ENCODE measurements around the gene RPP14. TPM values are rescaled to one million over a fixed set of nuclear protein-coding genes. Genes with fewer than 3 reads are reported as not detected.
A peak's percentile ranks its signal among the peaks of the same experiment; 100 is the strongest.
"Not testable (repeated sequence)": the region's sequence is repeated elsewhere in the genome, so short reads cannot be mapped to it uniquely, and the experiment has no call there.

The RPP14 gene
- total RNA-seq = 10 to 100 TPM; 12.7 to 15.4 TPM

DNA sequence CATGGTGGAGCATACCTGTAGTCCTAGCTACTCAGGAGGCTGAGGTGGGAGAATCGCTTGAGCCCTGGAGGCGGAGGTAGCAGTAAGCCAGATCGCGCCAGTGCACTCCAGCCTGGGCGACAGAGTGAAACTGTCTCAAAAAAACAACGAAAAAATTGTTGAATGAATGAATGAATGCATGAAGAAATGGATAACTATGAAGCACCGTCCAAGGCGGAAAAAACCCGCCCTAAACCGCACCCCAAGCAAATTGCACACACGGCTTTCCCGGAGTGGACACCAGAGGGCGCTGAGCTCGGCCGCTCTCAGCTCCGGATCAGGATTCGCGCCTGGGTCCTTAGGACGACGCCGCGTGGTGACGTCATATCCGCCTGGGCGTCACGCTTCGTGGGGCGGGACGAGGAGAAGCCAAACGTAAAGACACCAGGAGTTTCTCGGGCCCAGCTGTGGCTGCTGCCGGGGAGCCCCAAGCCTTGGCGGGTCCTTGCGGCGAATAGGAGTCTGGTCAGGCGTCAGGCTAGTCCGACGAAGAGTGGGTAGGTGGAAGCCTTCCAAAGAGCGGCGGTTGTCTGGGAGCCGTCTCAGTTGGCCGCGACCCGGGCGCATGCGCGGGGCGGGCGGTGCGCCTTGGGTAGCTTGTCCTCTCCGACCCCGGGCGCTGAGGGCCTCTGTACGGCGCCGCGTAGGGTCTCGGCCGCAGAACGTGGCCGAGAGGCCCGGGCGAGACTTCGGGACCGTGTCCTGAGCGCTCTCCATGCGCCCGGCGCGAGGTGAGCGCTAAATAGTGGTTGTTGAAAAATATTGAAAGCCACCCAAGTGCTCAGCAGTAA, at the start of gene RPP14, which contains the start of gene HTD2:
TSS of gene RPP14 (plus strand) at position 364 of the 830 bp plus-strand sequence. CDS start 4,085 bp downstream, outside the sequence.
TSS of gene HTD2 (plus strand) at position 639 of the 830 bp plus-strand sequence. CDS start 11,094 bp downstream, outside the sequence.
- Mint-ChIP-seq H3K36me3 (ENCODE audit: low read depth) (peaks cover 14% of the 10 kb centered on the region), H3K4me1 (peaks cover 35% of the 10 kb centered on the region), H3K4me3 (peak within 1 kb of the TSS; percentile 93), H3K27me3 (peaks cover 15% of the 10 kb centered on the region), H3K9me3 (peaks cover 4% of the 10 kb centered on the region), H3K27ac (peak within 1 kb of the TSS; percentile 99)
- CTCF ChIA-PET = interaction anchor here (0.7 to 4.8 kb wide), 57 partner anchors 9 to 326 kb away, joined by 3 to 26 read pairs (median 5); partner anchors contain the start of genes ABHD6, ACOX2 and KCTD6
- POLR2A ChIA-PET = interaction anchor here (0.7 to 0.8 kb wide), 2 partner anchors 109 to 155 kb away, joined by 3 read pairs; no protein-coding TSS in a partner anchor
- peak; percentile 99 for DNase-seq

DNA sequence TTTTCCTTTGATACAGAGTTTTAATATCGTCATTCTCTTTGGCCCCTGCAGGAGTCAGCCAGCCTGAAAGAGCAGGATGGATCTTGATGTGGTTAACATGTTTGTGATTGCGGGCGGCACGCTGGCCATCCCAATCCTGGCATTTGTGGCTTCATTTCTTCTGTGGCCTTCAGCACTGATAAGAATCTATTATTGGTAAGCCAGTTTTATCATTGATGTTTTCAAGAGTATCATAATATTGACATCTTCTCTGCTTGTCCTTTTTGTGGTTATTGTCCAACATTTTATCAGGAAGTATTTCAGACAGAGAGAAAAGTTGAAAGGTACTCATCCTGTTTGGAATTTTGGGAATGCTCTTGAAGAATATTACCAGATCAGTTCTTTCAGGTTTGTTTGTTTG, 49.5 kb upstream of the RPP14 start:
- CTCF ChIA-PET = no interaction called here
- Mint-ChIP-seq H3K27me3 (no peaks in the 10 kb centered on the region), H3K36me3 (ENCODE audit: low read depth) (peaks cover 4% of the 10 kb centered on the region), H3K4me3 (no peak overlapping the region), H3K27ac (no peak overlapping the region), H3K4me1 (peaks cover 5% of the 10 kb centered on the region), H3K9me3 (no peaks in the 10 kb centered on the region)
- DNase-seq = no peak
- POLR2A ChIA-PET = no interaction called here

DNA sequence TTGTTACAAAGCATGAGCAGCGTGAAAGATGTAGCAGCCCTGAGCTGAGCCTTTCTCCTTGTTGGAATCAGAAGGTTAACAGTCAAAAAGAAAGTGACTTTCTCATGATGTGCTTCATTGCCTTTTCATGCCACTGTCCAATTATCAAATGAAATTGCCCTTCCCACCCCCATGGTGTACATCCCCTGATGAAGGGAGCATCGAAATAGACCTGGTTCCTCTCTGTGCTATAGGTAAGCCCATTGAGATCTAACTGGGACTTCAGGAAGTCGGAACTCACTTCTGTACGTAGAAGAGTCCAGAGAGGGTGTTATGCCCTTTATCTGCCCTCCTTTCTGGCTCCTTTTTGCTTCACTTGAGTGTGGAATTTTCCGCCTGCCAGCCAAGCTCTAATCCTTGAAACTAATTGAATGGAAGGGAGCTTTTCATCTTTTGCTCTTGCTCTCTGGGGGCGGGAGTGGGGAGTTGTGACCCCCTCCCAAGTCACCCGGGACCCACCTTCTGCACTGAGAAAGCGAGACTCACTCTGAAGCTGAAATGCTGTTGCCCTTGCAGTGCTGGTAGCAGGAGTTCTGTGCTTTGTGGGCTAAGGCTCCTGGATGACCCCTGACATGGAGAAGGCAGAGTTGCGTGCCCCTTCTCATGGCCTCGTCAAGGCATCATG, 47.5 kb upstream of the RPP14 start:
- no peaks in the 10 kb centered on the region for H3K27me3 Mint-ChIP-seq
- CTCF ChIA-PET = interaction anchor here (0.6 to 1.1 kb wide), 2 partner anchors 188 to 213 kb away, joined by 3 to 5 read pairs; no protein-coding TSS in a partner anchor

DNA sequence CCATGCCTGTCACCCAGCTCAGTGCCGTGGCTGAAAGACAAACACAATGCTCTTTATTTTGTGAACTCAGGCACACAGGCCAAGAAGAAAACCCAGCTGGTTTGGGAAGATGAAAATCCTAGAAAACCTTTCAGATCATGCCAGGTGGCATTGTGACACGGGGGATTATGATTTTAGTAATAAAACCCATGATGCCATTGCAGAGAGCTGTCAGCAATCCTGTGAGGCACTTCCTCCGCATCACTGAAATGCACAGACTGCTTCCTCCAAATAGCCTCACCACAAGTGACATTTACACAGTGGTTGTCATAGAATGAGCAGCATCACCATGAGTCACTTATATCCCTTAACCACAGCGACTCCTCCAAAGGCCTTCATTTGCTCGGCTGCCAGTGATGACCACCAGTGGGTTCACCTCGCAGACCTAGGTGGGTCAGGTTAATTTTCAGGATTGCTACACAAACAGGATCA, 45.7 kb upstream of the RPP14 start:
- DNase-seq = no peak

More for the DNA sequence above, 47.5 kb upstream of the RPP14 start:
- peaks cover 4% of the 10 kb centered on the region for H3K36me3 Mint-ChIP-seq (ENCODE audit: low read depth)
- no peaks in the 10 kb centered on the region for H3K4me1 Mint-ChIP-seq
- POLR2A ChIA-PET = no interaction called here
- no peaks in the 10 kb centered on the region for H3K9me3 Mint-ChIP-seq
- H3K4me3 Mint-ChIP-seq = no peak overlapping the region
- DNase-seq = no peak
- H3K27ac Mint-ChIP-seq = no peak overlapping the region

DNA sequence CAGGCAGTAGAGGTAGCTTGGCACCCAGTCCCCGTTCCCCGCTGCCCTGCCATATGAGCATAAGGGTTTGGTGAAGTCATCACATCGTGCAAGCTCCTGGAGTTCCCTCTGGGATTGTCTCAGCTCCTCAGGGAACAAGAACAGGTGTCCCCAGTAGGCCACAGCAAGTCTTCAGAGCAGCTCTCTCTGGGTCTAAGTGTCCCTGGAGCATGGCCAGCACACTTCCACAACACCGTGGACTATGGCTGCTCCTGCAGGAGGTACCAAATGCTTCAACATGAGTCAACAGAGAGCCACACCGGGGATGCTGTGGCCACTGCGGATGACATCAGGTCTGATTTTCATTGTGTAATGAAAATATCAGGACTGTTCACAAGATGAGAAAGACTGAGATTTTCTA, 45.3 kb upstream of the RPP14 start:
- peaks cover 4% of the 10 kb centered on the region for H3K36me3 Mint-ChIP-seq (ENCODE audit: low read depth)
- ChIA-PET CTCF (interaction anchor here (1.3 kb wide), 1 partner anchor 46 kb away, joined by 3 read pairs; no protein-coding TSS in a partner anchor), POLR2A (no interaction called here)
- H3K27me3 Mint-ChIP-seq = no peaks in the 10 kb centered on the region
- no peak overlapping the region for H3K27ac Mint-ChIP-seq
- DNase-seq = no peak
- no peak overlapping the region for H3K4me3 Mint-ChIP-seq
- no peaks in the 10 kb centered on the region for H3K9me3 Mint-ChIP-seq
- H3K4me1 Mint-ChIP-seq = no peaks in the 10 kb centered on the region

More for the DNA sequence above, 45.7 kb upstream of the RPP14 start:
- ChIA-PET CTCF (interaction anchor here (1.3 kb wide), 1 partner anchor 46 kb away, joined by 3 read pairs; no protein-coding TSS in a partner anchor), POLR2A (no interaction called here)
- Mint-ChIP-seq H3K4me1 (no peaks in the 10 kb centered on the region), H3K4me3 (no peak overlapping the region), H3K36me3 (ENCODE audit: low read depth) (peaks cover 4% of the 10 kb centered on the region), H3K27ac (no peak overlapping the region), H3K27me3 (no peaks in the 10 kb centered on the region), H3K9me3 (no peaks in the 10 kb centered on the region)

DNA sequence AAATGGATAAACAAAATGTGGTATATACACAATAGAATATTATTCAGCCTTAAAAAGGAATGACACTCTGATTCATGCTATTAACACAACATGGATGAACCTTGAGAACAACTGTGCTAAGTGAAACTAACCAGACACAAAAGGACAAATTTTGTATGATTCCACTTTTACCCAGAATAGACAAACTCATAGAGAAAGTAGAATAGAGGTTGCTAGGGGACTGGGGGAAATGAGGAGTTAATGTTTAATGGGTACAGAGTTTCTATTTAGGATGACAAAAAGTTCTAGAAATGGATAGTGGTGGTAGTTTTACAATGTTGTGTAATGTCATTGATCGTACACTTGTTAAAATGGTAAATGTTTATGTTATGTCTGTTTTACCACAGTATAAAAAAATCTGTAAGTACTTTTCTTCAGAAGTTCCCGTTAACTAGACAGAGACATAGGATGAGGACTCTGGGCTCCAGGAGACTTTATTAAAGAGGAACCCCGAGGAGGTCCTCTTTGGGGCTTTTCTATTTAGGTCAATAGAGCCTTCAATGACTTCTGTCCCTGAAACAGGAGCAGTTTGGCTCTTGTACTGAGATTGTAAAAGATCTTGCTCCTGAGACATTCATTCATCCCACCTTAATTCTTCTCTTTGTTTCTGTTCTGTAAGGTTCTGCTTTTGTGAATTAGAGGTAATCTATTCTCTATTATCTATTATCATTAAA, 43.9 kb upstream of the RPP14 start:
- Mint-ChIP-seq H3K4me3 (no peak overlapping the region), H3K36me3 (ENCODE audit: low read depth) (peaks cover 4% of the 10 kb centered on the region), H3K9me3 (no peaks in the 10 kb centered on the region), H3K27ac (no peak overlapping the region), H3K4me1 (no peaks in the 10 kb centered on the region), H3K27me3 (no peaks in the 10 kb centered on the region)
- POLR2A ChIA-PET = no interaction called here
- DNase-seq = no peak
- CTCF ChIA-PET = interaction anchor here (0.6 kb wide), 1 partner anchor 419 kb away, joined by 4 read pairs; no protein-coding TSS in a partner anchor

DNA sequence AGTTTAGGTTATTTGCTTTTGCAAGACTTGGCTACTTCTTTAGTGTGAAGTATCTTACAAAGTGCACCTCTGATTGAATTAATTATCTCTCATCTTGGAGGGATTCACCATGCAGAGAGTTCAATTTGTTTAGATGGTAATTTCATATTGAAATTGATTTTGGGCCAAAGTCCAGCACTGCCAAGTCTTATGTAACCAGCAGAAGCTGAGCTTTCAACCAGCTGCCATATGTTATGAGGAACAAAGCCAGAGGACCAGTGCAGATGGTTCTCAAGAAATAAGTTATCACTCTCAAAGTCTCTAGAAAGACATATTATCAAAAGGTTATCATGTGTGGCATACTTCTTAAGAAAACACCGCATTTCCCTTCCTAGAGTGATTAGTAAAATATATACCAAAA, 39.5 kb upstream of the RPP14 start:
- peaks cover 5% of the 10 kb centered on the region for H3K4me1 Mint-ChIP-seq
- POLR2A ChIA-PET = no interaction called here
- no peaks in the 10 kb centered on the region for H3K27me3 Mint-ChIP-seq
- DNase-seq = no peak
- H3K36me3 Mint-ChIP-seq (ENCODE audit: low read depth) = peaks cover 2% of the 10 kb centered on the region
- CTCF ChIA-PET = no interaction called here
- no peaks in the 10 kb centered on the region for H3K9me3 Mint-ChIP-seq
- H3K4me3 Mint-ChIP-seq = no peak overlapping the region
- H3K27ac Mint-ChIP-seq = no peak overlapping the region

DNA sequence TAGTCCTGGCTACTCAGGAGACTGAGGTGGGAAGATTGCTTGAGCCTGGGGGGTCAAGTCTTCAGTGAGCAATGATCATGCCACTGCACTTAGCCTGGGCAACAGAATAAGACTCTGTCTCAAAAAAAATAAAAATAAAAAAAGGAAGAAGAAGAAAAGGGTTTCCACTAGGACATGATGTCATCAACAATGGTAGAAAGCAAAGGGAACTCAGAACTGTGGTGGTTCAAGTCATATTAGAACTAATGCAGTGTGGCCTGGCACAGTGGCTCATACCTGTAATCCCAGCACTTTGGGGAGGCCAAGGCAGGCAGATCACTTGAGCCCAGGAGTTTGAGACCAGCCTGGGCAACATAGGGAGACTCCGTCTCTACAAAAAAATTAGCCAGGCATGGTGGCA, 38.5 kb upstream of the RPP14 start:
- POLR2A ChIA-PET, H3K27ac Mint-ChIP-seq: not testable (repeated sequence)

DNA sequence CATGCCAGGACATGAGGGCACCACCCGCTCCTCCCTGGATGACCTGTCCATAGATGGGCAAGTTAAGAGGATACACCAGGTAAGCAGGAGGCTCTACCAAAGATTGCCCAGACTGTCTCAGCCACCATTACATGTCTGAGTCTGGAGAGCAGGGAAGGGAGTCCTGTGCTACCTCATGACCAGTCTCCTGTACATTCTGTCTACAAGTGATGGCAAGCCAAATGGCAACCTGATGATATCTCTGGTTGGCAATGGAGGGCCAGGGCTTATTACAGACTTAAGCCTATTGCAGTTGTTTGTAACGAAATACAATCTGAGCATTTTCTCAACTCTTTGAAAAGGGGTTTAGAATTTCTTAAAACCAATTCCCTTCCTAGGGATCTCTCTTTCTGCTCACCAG, 36.7 kb upstream of the RPP14 start:
- Mint-ChIP-seq H3K27ac (no peak overlapping the region), H3K36me3 (ENCODE audit: low read depth) (peaks cover 2% of the 10 kb centered on the region), H3K9me3 (no peaks in the 10 kb centered on the region), H3K4me1 (peaks cover 10% of the 10 kb centered on the region), H3K27me3 (no peaks in the 10 kb centered on the region), H3K4me3 (no peak overlapping the region)
- CTCF ChIA-PET = no interaction called here
- POLR2A ChIA-PET = no interaction called here
- no peak for DNase-seq

More for the DNA sequence above, 38.5 kb upstream of the RPP14 start:
- peaks cover 10% of the 10 kb centered on the region for H3K4me1 Mint-ChIP-seq
- not testable (repeated sequence) for H3K4me3 Mint-ChIP-seq; H3K36me3 Mint-ChIP-seq (ENCODE audit: low read depth); H3K9me3 Mint-ChIP-seq; DNase-seq; H3K27me3 Mint-ChIP-seq
- CTCF ChIA-PET = interaction anchor here (0.8 kb wide), 1 partner anchor 30 kb away, joined by 3 read pairs; no protein-coding TSS in a partner anchor

DNA sequence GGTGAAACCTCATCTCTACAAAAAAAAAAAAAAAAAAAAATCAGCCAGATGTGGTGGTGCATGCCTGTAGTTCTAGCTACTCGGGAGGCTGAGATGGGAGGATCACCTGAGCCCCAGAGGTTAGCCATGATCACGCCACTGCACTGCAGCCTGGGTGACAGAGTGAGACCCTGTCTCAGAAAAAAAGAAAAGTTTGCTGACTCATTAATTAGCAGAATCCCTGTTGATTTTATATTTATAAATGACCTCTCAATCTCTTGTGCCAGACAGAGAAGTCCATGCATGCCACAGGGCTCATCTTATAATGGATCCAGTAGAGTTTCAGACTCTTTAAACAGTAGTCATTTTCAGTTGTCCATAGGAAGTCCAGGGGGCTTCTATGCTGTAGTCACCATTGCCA, 35.6 kb upstream of the RPP14 start:
- no peak for DNase-seq
- ChIA-PET POLR2A (no interaction called here), CTCF (interaction anchor here (1.1 to 1.6 kb wide), 2 partner anchors 93 to 181 kb away, joined by 4 read pairs; no protein-coding TSS in a partner anchor)
- Mint-ChIP-seq H3K4me3 (no peak overlapping the region), H3K4me1 (peaks cover 10% of the 10 kb centered on the region), H3K27me3 (no peaks in the 10 kb centered on the region), H3K36me3 (ENCODE audit: low read depth) (peaks cover 5% of the 10 kb centered on the region), H3K9me3 (no peaks in the 10 kb centered on the region), H3K27ac (no peak overlapping the region)

DNA sequence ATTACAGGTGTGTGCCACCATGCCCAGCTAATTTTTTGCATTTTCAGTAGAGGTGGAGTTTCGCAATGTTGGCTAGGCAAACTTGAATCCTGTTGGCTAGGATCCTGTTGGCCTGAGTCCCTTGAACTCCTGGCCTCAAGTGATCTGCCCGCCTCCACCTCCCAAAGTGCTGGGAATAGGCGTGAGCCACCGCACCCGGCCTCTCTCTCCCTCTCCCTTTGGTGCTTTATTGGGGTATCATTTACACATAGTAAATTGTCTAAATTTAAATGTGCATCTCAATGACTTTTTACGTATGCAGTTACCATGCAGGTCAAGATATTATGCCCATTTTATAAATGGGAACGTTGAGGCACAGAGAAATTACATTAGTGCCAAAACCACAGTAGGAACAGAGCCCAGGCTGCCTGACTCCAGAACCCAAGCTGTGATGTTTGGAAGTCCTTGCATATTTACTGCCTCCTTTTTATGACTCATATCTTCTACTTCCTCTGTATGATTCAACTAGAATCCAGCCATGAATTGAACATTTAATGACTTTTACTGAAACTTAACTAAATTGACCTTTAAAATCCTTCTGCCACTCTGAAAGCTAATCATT, 34.0 kb upstream of the RPP14 start:
- no peaks in the 10 kb centered on the region for H3K9me3 Mint-ChIP-seq
- no peak overlapping the region for H3K27ac Mint-ChIP-seq
- ChIA-PET POLR2A (no interaction called here), CTCF (interaction anchor here (0.6 to 1.0 kb wide), 2 partner anchors 52 to 105 kb away, joined by 3 read pairs; no protein-coding TSS in a partner anchor)
- DNase-seq = no peak
- H3K4me1 Mint-ChIP-seq = peaks cover 10% of the 10 kb centered on the region
- no peak overlapping the region for H3K4me3 Mint-ChIP-seq
- peaks cover 8% of the 10 kb centered on the region for H3K36me3 Mint-ChIP-seq (ENCODE audit: low read depth)
- H3K27me3 Mint-ChIP-seq = no peaks in the 10 kb centered on the region

DNA sequence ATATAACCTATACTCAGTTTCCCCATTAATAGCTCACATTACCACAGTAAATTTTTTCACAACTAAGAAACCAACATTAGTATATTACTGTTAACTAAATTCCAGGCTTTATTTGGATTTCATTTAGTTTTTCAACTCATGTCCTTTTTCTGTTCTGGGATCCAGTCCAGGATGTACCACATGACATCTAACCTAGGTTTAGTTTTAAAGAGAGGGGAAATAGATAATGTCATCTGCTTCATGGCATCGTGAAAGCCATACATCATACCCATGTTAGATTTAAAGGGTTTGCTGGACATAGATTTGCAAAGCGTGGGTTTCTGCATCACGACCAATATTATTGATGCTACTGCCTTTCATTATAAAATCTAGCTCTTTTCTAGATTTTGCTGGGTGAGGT, 33.2 kb upstream of the RPP14 start:
- Mint-ChIP-seq H3K27me3 (no peaks in the 10 kb centered on the region), H3K36me3 (ENCODE audit: low read depth) (peaks cover 10% of the 10 kb centered on the region), H3K27ac (no peak overlapping the region), H3K4me1 (peaks cover 10% of the 10 kb centered on the region), H3K4me3 (no peak overlapping the region), H3K9me3 (peaks cover 2% of the 10 kb centered on the region)
- DNase-seq = no peak
- ChIA-PET CTCF (interaction anchor here (0.6 to 2.3 kb wide), 2 partner anchors 36 to 52 kb away, joined by 3 to 4 read pairs; no protein-coding TSS in a partner anchor), POLR2A (interaction anchor here (0.6 kb wide), 1 partner anchor 248 kb away, joined by 4 read pairs; no protein-coding TSS in a partner anchor)
